ENCODE data around the gene KIF3A.

DNA sequence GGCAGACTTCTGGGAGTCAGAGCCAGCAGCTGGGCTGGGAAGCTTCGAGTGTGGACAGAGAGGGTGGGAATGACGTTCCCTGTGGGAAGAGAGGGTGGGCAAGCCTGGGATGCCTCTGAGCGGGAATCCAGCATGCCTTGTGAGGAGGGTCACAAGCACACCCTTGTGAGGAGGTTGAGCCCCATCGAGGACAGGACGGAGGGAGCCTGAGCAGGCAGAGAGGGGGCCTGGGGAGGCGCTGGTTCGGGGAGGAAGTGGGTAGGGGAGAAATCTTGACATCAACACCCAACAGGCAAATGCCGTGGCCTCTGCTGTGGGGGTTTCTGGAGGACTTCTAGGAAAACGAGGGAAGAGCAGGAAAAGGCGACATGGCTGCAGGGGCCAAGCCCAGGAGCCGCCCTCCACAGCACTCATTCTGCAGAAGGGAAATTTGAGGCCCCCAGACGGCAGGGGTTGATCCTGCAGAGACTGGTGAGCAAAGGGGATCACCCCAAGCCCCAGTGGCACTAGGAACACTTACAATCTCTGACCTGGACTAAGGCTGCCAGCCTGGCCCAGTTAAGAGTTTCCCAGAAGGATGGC is 80.5 kb downstream of the KIF3A start:
- TF ChIP-seq, protein P1, sequence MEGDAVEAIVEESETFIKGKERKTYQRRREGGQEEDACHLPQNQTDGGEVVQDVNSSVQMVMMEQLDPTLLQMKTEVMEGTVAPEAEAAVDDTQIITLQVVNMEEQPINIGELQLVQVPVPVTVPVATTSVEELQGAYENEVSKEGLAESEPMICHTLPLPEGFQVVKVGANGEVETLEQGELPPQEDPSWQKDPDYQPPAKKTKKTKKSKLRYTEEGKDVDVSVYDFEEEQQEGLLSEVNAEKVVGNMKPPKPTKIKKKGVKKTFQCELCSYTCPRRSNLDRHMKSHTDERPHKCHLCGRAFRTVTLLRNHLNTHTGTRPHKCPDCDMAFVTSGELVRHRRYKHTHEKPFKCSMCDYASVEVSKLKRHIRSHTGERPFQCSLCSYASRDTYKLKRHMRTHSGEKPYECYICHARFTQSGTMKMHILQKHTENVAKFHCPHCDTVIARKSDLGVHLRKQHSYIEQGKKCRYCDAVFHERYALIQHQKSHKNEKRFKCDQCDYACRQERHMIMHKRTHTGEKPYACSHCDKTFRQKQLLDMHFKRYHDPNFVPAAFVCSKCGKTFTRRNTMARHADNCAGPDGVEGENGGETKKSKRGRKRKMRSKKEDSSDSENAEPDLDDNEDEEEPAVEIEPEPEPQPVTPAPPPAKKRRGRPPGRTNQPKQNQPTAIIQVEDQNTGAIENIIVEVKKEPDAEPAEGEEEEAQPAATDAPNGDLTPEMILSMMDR (IDR thresholded peaks at IDR 0.05; ENCODE audit: borderline replicate concordance, extremely low read depth, low read length, poor library complexity, severe bottlenecking) = no peak
- no peak for TF ChIP-seq EZH2 (IDR thresholded peaks at IDR 0.05; ENCODE audit: borderline replicate concordance, low read depth, low read length, severe bottlenecking)
